ENCODE data around the gene ISLR2.
"Not testable (repeated sequence)": the region's sequence is repeated elsewhere in the genome, so short reads cannot be mapped to it uniquely, and the experiment has no call there.

ISLR2 gene, protein sequence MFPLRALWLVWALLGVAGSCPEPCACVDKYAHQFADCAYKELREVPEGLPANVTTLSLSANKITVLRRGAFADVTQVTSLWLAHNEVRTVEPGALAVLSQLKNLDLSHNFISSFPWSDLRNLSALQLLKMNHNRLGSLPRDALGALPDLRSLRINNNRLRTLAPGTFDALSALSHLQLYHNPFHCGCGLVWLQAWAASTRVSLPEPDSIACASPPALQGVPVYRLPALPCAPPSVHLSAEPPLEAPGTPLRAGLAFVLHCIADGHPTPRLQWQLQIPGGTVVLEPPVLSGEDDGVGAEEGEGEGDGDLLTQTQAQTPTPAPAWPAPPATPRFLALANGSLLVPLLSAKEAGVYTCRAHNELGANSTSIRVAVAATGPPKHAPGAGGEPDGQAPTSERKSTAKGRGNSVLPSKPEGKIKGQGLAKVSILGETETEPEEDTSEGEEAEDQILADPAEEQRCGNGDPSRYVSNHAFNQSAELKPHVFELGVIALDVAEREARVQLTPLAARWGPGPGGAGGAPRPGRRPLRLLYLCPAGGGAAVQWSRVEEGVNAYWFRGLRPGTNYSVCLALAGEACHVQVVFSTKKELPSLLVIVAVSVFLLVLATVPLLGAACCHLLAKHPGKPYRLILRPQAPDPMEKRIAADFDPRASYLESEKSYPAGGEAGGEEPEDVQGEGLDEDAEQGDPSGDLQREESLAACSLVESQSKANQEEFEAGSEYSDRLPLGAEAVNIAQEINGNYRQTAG

GRCh38 chr15:74130155-74130848 lies at the start of gene ISLR2:
ISLR2 (plus strand) TSS chr15:74130586; CDS start chr15:74132755, 2,169 bp downstream.
- no peak for DNase-seq

GRCh38 chr15:74082450-74082849 lies 47.9 kb upstream of the ISLR2 start, which contains the start of gene GOLGA6A:
GOLGA6A (minus strand) TSS chr15:74082550; CDS start chr15:74082509, 41 bp downstream.
- DNase-seq = not testable (repeated sequence)

GRCh38 chr15:74094567-74094966 lies 35.8 kb upstream of the ISLR2 start:
- DNase-seq = not testable (repeated sequence)

GRCh38 chr15:74095610-74096009 lies 34.8 kb upstream of the ISLR2 start:
- not testable (repeated sequence) for DNase-seq

- not testable (repeated sequence) for DNase-seq
Observed at GRCh38 chr15:74096753-74097474, 33.5 kb upstream of the ISLR2 start.

DNA sequence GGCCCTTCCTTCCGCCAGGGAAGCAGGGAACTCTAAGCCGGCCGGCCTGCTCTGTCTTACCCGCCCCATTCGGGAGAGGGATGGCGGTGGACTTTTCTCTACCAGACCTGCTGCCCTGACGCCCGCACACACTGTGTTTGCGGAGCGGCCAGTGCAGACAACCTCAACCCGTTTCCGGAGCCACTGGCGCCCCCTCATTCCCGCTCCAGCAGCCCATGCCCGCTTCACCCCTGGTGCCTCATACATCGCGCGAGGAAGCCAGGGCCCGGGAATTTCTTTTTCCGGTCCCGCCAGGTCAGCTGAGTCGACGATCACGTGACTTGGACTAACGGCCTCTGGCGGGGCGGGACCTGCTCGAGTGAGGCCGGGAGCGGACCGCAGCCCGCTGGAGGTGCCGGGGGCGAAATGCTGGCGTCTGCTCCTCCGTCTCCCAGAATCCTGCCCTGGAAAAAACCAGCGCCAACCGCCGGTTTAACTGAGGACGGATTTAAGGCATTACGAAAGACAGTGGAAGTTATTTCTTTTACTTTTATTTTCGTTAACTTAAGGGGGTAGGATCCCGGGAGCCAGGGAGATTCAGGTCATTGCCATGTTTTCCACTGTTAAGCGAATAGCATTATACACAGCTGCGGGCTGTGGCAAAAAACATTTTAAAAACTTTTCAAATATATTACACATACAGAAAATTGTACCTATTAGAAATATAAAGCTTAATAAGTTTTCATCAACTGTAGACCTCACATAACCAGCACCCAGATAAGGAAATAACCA lies 30.2 kb upstream of the ISLR2 start:
- DNase-seq = peak; percentile 74

DNA sequence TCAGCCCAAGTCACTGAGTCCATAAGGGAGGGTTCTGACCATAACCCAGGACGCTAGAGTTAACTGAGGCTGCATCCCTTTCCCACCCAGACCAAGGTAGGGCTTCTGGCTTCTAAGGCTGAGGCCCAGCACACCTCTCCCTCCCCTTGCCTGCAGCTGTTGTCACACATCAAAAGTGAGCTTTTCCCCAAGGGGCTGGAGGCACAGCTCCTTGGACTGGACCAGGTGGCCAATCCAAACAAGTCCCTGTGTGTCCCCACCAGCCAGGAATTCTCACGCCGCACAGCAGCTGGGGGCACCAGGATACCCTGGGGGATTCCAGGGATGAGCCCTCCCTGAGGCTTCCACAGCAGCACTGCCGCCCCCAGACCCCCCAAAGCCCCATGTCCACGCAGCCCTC lies 22.3 kb upstream of the ISLR2 start:
- no peak for DNase-seq

GRCh38 chr15:74108611-74109010 lies 21.8 kb upstream of the ISLR2 start:
- DNase-seq = not testable (repeated sequence)

- no peak for DNase-seq
Observed at GRCh38 chr15:74109713-74110112, 20.7 kb upstream of the ISLR2 start.

GRCh38 chr15:74120426-74120825 lies 10.0 kb upstream of the ISLR2 start:
- no peak for DNase-seq

GRCh38 chr15:74121039-74121438 lies 9.3 kb upstream of the ISLR2 start:
- no peak for DNase-seq

- DNase-seq = no peak
Observed at GRCh38 chr15:74121858-74122257, 8.5 kb upstream of the ISLR2 start.

DNA sequence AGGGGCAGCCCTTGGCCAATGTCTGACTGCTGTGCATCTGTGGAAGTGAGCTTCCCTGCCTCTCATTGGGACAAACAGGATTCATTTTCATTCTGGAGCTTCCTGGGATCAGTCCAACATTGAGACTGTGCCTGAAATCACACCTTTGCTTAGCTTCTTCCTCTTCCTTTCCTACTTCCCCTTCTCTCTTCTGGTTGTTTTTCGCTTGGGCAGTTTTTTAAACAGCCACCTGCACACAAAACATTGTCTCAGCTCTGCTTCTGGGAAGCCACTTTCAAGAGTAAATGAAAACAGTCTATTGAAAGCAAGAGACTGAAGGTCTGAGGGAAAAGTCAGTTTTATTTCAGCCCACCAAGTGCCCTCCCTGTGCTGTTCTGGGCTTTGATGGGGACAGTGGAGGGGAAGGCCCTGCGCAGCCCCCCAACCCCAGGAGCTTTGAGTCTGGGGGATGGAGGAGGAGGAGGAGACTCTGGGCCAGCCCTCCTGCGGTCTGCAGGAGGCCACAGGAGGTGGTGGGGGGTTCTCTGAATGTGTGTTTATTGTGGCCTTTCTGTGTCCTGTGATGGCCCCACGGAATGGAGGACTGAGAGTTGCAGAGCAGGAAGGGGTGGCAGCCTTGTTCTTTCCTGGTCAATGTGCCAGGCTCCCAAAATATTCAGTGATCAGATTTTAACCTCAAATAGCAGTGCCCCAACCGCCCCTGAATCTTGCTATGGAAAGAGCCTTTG lies 7.8 kb upstream of the ISLR2 start:
- DNase-seq = no peak

GRCh38 chr15:74123131-74123429 lies 7.3 kb upstream of the ISLR2 start:
- DNase-seq = no peak

- DNase-seq = no peak
Observed at GRCh38 chr15:74123658-74124057, 6.7 kb upstream of the ISLR2 start.

DNA sequence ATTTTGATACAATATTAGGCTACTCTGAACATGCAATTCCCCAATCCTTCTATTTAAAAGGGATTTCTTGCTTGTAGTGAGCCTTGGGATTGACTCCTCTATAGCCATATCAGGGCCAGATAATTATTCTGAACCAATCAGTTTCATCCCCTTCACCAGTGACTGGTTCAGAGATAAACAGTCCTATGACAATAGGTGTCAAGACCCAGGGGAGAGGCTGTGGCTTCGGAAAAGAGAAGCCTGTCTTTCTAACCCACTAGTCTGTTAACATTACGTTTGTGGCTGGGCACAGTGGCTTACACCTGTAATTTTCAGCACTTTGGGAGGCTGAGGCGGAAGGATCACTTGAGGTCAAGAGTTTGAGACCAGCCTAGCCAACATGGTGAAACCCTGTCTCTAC lies 6.2 kb upstream of the ISLR2 start:
- DNase-seq = no peak

GRCh38 chr15:74124759-74125158 lies 5.6 kb upstream of the ISLR2 start:
- no peak for DNase-seq

DNA sequence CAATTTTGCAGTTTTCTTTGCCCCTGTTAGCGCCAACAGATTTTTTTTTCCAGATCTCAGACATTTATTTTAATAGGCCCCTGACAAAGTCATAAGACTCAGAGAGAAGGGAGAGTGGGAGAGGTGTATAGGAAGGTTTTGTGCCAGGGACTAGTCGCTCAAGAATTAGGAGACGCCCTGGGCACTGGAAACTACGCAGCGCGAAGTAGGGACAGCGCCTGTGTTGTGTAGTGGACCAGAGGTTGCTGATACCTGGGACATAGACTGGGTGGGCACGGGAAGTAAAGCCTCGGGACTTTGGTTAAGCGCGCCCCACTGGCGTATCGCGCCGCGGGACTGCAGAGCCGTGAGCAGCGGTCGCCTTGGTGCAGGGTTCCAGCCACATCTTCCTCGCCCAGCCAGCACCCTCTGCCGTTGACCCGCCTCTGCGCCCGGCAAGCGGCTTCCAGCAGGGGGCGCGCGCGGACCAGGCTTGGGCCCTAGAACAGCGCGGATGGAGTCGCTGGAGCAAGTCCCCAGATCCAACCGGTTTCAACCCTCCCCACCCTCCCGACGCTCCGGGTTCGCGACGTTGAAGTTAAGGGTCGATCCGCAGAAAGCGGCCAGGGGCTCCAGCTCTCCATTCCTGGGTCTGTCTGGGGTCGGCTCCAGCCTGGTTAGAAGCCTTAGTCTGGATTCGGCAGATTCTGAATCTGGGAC lies 3.0 kb upstream of the ISLR2 start:
- DNase-seq = peak; percentile 74

- no peak for DNase-seq
Observed at GRCh38 chr15:74127954-74128784, 2.2 kb upstream of the ISLR2 start.

Measured in CD4-positive, alpha-beta T cell treated with Interleukin-17A for 1 hour (primary cell).